Effector CD4-positive, alpha-beta T cell (primary cell): ENCODE measurements around the gene TMEM174.

ENCODE experiments used
- DNase-seq: peaks from one replicate; pipeline ENCODE4 v3.0.0-alpha.2; 2020

TMEM174 gene

GRCh38 chr5:73154208-73155006 lies 18.6 kb upstream of the TMEM174 start:
- DNase-seq = no peak

- DNase-seq = no peak
Observed at GRCh38 chr5:73155271-73156222, 17.4 kb upstream of the TMEM174 start.

GRCh38 chr5:73157414-73158303 lies 15.3 kb upstream of the TMEM174 start:
- no peak for DNase-seq

GRCh38 chr5:73158313-73158712 lies 14.7 kb upstream of the TMEM174 start:
- no peak for DNase-seq

GRCh38 chr5:73160239-73160671 lies 12.7 kb upstream of the TMEM174 start:
- DNase-seq = no peak

GRCh38 chr5:73170522-73170921 lies 2.5 kb upstream of the TMEM174 start:
- DNase-seq = no peak

- no peak for DNase-seq
Observed at GRCh38 chr5:73171495-73171894, 1.5 kb upstream of the TMEM174 start.

GRCh38 chr5:73174100-73174815 lies 1.3 kb downstream of the TMEM174 start:
- no peak for DNase-seq

GRCh38 chr5:73176250-73176649 lies 3.3 kb downstream of the TMEM174 start:
- no peak for DNase-seq

GRCh38 chr5:73178265-73178664 lies 5.3 kb downstream of the TMEM174 start:
- DNase-seq = no peak

GRCh38 chr5:73179730-73180129 lies 6.7 kb downstream of the TMEM174 start:
- DNase-seq = no peak

GRCh38 chr5:73180566-73180965 lies 7.6 kb downstream of the TMEM174 start:
- no peak for DNase-seq

GRCh38 chr5:73182307-73182706 lies 9.3 kb downstream of the TMEM174 start:
- no peak for DNase-seq

- no peak for DNase-seq
Observed at GRCh38 chr5:73183000-73183399, 10.0 kb downstream of the TMEM174 start.

GRCh38 chr5:73183481-73183891 lies 10.5 kb downstream of the TMEM174 start:
- no peak for DNase-seq

GRCh38 chr5:73186976-73187375 lies 14.0 kb downstream of the TMEM174 start:
- DNase-seq = no peak

GRCh38 chr5:73188764-73189531 lies 16.0 kb downstream of the TMEM174 start:
- DNase-seq = no peak

GRCh38 chr5:73189871-73190376 lies 16.9 kb downstream of the TMEM174 start:
- DNase-seq = no peak

GRCh38 chr5:73192370-73192769 lies 19.4 kb downstream of the TMEM174 start:
- no peak for DNase-seq

- no peak for DNase-seq
Observed at GRCh38 chr5:73193592-73193991, 20.6 kb downstream of the TMEM174 start.

GRCh38 chr5:73196201-73196600 lies 23.2 kb downstream of the TMEM174 start:
- no peak for DNase-seq
